H1 (cell line): ENCODE measurements around the gene SH3PXD2B. TPM values are rescaled to one million over a fixed set of nuclear protein-coding genes. Genes with fewer than 3 reads are reported as not detected.

Experiments used
- CTCF ChIA-PET: fragments of 300-600 bp; sonication (Branson Sonifier 250); formaldehyde crosslinking; loops from one replicate; lab custom pipeline; 2021; ENCODE audit not compliant: partially characterized antibody; lab: Charles Lee
- POLR2A ChIA-PET: fragments of 300-600 bp; sonication (Branson Sonifier 250); formaldehyde crosslinking; loops from one replicate; lab custom pipeline; 2021; ENCODE audit warnings: inconsistent platforms; ENCODE audit not compliant: partially characterized antibody; lab: Charles Lee
- DNase-seq, 2 experiments: peaks; one replicate each; pipeline versions ENCODE4 v3.0.0 to v3.0.0-alpha.2; 2010 to 2022; ENCODE audit warnings: low spot score in 2 of 2, low read depth in 1 of 2, mixed read lengths in 1 of 2
- FAIRE-seq: peaks from 2 replicates; lab custom pipeline; 2011; peaks lifted over from hg19 to GRCh38; lab: Jason Lieb, UNC
- H2AFZ ChIP-seq: 2 replicates; pipeline ENCODE4 v1.8.1; 2012; ENCODE audit warnings: low read length, inconsistent platforms
- H2AK5ac ChIP-seq: 2 replicates; pipeline ENCODE4 v1.6.1; 2013; ENCODE audit warnings: low read depth, low read length
- H2BK120ac ChIP-seq: replicated peaks from 2 replicates; pipeline ENCODE3; 2013; ENCODE audit warnings: low read depth, low read length, inconsistent platforms
- H2BK12ac ChIP-seq: 2 replicates; pipeline ENCODE4 v1.6.1; 2013; ENCODE audit warnings: low read depth, low read length
- H2BK15ac ChIP-seq: 2 replicates; pipeline ENCODE4 v1.6.1; 2013; ENCODE audit warnings: low read length
- H2BK20ac ChIP-seq: 2 replicates; pipeline ENCODE4 v1.6.1; 2013; ENCODE audit warnings: low read length
- H2BK5ac ChIP-seq: 2 replicates; pipeline ENCODE4 v1.6.1; 2013; ENCODE audit warnings: low read depth, low read length
- H3K14ac ChIP-seq: 2 replicates; pipeline ENCODE4 v1.6.1; 2013; ENCODE audit warnings: inconsistent platforms; ENCODE audit not compliant: insufficient read length
- H3K18ac ChIP-seq: 2 replicates; pipeline ENCODE4 v1.6.1; 2013; ENCODE audit warnings: low read length; ENCODE audit errors: extremely low read depth
- H3K23ac ChIP-seq: 2 replicates; pipeline ENCODE4 v1.6.1; 2013; ENCODE audit warnings: inconsistent platforms; ENCODE audit not compliant: insufficient read length
- H3K23me2 ChIP-seq: 2 replicates; pipeline ENCODE4 v1.6.1; 2013; ENCODE audit warnings: low read depth, low read length
- H3K27ac ChIP-seq: 2 replicates; pipeline ENCODE4 v1.6.1; 2011; ENCODE audit warnings: low read depth, low read length, inconsistent platforms
- H3K27me3 ChIP-seq, 4 experiments: replicated peaks in 1 of 4; 1 replicate in 1 of 4; 2 replicates in 3 of 4; pipeline versions ENCODE4 v1.6.1 to v1.8.1; 2011 to 2013; ENCODE audit warnings: low read length in 3 of 4, mild to moderate bottlenecking in 3 of 4, inconsistent platforms in 2 of 4, mixed read lengths in 2 of 4, moderate library complexity in 1 of 4; ENCODE audit not compliant: control insufficient read depth in 3 of 4, insufficient read depth in 3 of 4; ENCODE audit errors: extremely low read depth in 1 of 4
- H3K36me3 ChIP-seq, 4 experiments: 2 replicates each; pipeline versions ENCODE4 v1.6.1 to v1.8.1; 2011 to 2013; ENCODE audit warnings: mild to moderate bottlenecking in 4 of 4, low read length in 3 of 4, moderate library complexity in 2 of 4, control low read depth in 1 of 4, inconsistent platforms in 1 of 4; ENCODE audit not compliant: insufficient read depth in 4 of 4, control insufficient read depth in 2 of 4
- H3K4ac ChIP-seq: replicated peaks from 2 replicates; pipeline ENCODE3; 2013; ENCODE audit warnings: low read length, low read depth, mixed read lengths, inconsistent platforms; ENCODE audit not compliant: insufficient read length
- H3K4me1 ChIP-seq, 4 experiments: replicated peaks in 1 of 4; 1 replicate in 1 of 4; 2 replicates in 3 of 4; pipeline versions ENCODE4 v1.6.1 to v1.8.1; 2011 to 2013; ENCODE audit warnings: low read length in 3 of 4, inconsistent platforms in 2 of 4, mixed read lengths in 1 of 4; ENCODE audit not compliant: insufficient read depth in 4 of 4, control insufficient read depth in 3 of 4
- H3K4me2 ChIP-seq, 2 experiments: 2 replicates each; pipeline versions ENCODE4 v1.6.1 to v1.8.1; 2011 to 2013; ENCODE audit warnings: low read depth in 2 of 2, low read length in 2 of 2, control low read depth in 1 of 2, inconsistent platforms in 1 of 2, mild to moderate bottlenecking in 1 of 2; ENCODE audit not compliant: insufficient read depth in 1 of 2
- H3K4me3 ChIP-seq, 4 experiments: fragments of 200-600, 300-600 bp in 1 of 4; sonication (generic), shearing (Covaris generic), sonication (Bioruptor Twin) in 1 of 4; 2 replicates each; pipeline versions ENCODE4 v1.5.1 to v1.8.1; 2011 to 2016; ENCODE audit warnings: low read length in 4 of 4, low read depth in 3 of 4, control low read depth in 2 of 4, inconsistent platforms in 2 of 4, mild to moderate bottlenecking in 2 of 4, mixed read lengths in 1 of 4, moderate library complexity in 1 of 4; ENCODE audit not compliant: insufficient read depth in 2 of 4; ENCODE audit errors: extremely low read depth in 1 of 4
- H3K56ac ChIP-seq: replicated peaks from 2 replicates; pipeline ENCODE3; 2013; ENCODE audit warnings: low read depth, mild to moderate bottlenecking, mixed read lengths, low read length, inconsistent platforms; ENCODE audit not compliant: insufficient read length
- H3K79me1 ChIP-seq: 2 replicates; pipeline ENCODE4 v1.6.1; 2013; ENCODE audit warnings: low read depth, low read length, control low read depth
- H3K79me2 ChIP-seq, 2 experiments: 2 replicates each; pipeline versions ENCODE4 v1.6.1 to v1.8.1; 2012 to 2013; ENCODE audit warnings: low read length in 2 of 2, mild to moderate bottlenecking in 2 of 2, inconsistent platforms in 1 of 2; ENCODE audit not compliant: insufficient read depth in 2 of 2, control insufficient read depth in 1 of 2
- H3K9ac ChIP-seq, 4 experiments: replicated peaks in 1 of 4; 1 replicate in 1 of 4; 2 replicates in 3 of 4; pipeline versions ENCODE4 v1.6.1 to v1.8.1; 2011 to 2013; ENCODE audit warnings: low read depth in 3 of 4, low read length in 3 of 4, control low read depth in 2 of 4, mild to moderate bottlenecking in 2 of 4, moderate library complexity in 2 of 4, inconsistent platforms in 1 of 4; ENCODE audit errors: extremely low read depth in 1 of 4
- H3K9me3 ChIP-seq, 2 experiments: 2 replicates each; pipeline versions ENCODE4 v1.6.1 to v1.8.1; 2012 to 2013; ENCODE audit warnings: mild to moderate bottlenecking in 2 of 2, moderate library complexity in 2 of 2, control low read depth in 1 of 2, inconsistent platforms in 1 of 2, low read depth in 1 of 2, low read length in 1 of 2, mixed read lengths in 1 of 2; ENCODE audit not compliant: insufficient read depth in 2 of 2
- H4K20me1 ChIP-seq, 2 experiments: replicated peaks in 1 of 2; 2 replicates each; pipeline versions ENCODE3 to v1.8.1; 2011 to 2013; ENCODE audit warnings: inconsistent platforms in 2 of 2, low read length in 2 of 2, mild to moderate bottlenecking in 1 of 2; ENCODE audit not compliant: insufficient read depth in 2 of 2, control insufficient read depth in 1 of 2
- H4K5ac ChIP-seq: 2 replicates; pipeline ENCODE4 v1.6.1; 2013; ENCODE audit warnings: low read length, low read depth, mixed read lengths, inconsistent platforms; ENCODE audit not compliant: insufficient read length
- H4K8ac ChIP-seq: 2 replicates; pipeline ENCODE4 v1.8.0; 2013; ENCODE audit warnings: mild to moderate bottlenecking, moderate library complexity, low read length, inconsistent platforms; ENCODE audit not compliant: insufficient read depth; ENCODE audit errors: extremely low read depth
- H4K91ac ChIP-seq: replicated peaks from 2 replicates; pipeline ENCODE3; 2013; ENCODE audit warnings: low read length, mixed read lengths, inconsistent platforms; ENCODE audit not compliant: insufficient read length
- JUND ChIP-seq: IDR thresholded peaks from 2 replicates; pipeline ENCODE4 v1.6.1; 2011; ENCODE audit warnings: mild to moderate bottlenecking, improper control_type of control experiment, low read length
- KDM4A ChIP-seq: IDR thresholded peaks from one replicate; pipeline ENCODE4 v1.7.1; 2012; ENCODE audit warnings: low read depth, mild to moderate bottlenecking, moderate library complexity, low read length, inconsistent platforms; ENCODE audit not compliant: severe bottlenecking
- WGBS, 2 experiments: shearing (Covaris generic) in 1 of 2; methylation state at CpG; one replicate each; pipeline versions ENCODE4 v1.1.6 to v1.1.7; 2013 to 2015; ENCODE audit warnings: low lambda C conversion rate in 2 of 2, mixed read lengths in 2 of 2, inconsistent platforms in 1 of 2, low coverage in 1 of 2, missing lambda C conversion rate in 1 of 2; ENCODE audit not compliant: insufficient replicate concordance in 2 of 2, insufficient coverage in 1 of 2, insufficient read length in 1 of 2; ENCODE audit errors: extremely low coverage in 1 of 2, missing lambda C conversion rate in 1 of 2; 5-methylcytosine and 5-hydroxymethylcytosine counted together
- polyA plus RNA-seq, 7 experiments: library from polyadenylated mRNA; depleted of rRNA in 3 of 7; stranded (reverse) in 5 of 7; unstranded in 2 of 7; fragments of >200 nt in 5 of 7; fragments of 200-250 nt in 2 of 7; gene quantifications; 1 replicate in 5 of 7; 2 replicates in 1 of 7; 4 replicates in 1 of 7; pipeline versions ENCODE4 v1.2.1 to v1.2.3, GENCODE V29; 2011 to 2013; ENCODE audit warnings: missing spikeins in 2 of 7, mixed read lengths in 2 of 7
- total RNA-seq: library from RNA; stranded (reverse); fragmentation: NEBNext Ultra II Directional; extraction: Animal tissue kit (Norgen Biotek cat#: 25700); gene quantifications from 2 replicates; pipeline ENCODE4 v1.2.1, GENCODE V29; 2021

Gene SH3PXD2B
- total and polyA plus RNA-seq, 2 of the 8 experiments (the other 6 are each of a cell fraction or from before 2014, with no cell fraction given), result 32.9 to 72.9 TPM

GRCh38 chr5:172335721-172336120, 118.6 kb downstream of the SH3PXD2B start:
- no peaks in the 10 kb centered on the region; the same call in 1 of the 2 replicates for H3K23me2 ChIP-seq
- POLR2A ChIA-PET, result no interaction called here
- no peak for FAIRE-seq
- no peak for TF ChIP-seq JUND
- no peak for TF ChIP-seq KDM4A

More at GRCh38 chr5:172335721-172336120, 118.6 kb downstream of the SH3PXD2B start:
- Histone ChIP-seq H4K5ac (no peak overlapping the region), H2BK120ac (no peak overlapping the region), H3K14ac (no peak overlapping the region), H2BK5ac (no peak overlapping the region), H2AK5ac (no peak overlapping the region), H3K23ac (no peak overlapping the region), H3K27ac (no peak overlapping the region), H3K79me2 (no peaks in the 10 kb centered on the region), H3K4me3 (no peak overlapping the region), H2AFZ (no peak overlapping the region), H3K9ac (no peak overlapping the region), H3K18ac (no peak overlapping the region), H3K4me1 (no peaks in the 10 kb centered on the region), H4K91ac (no peak overlapping the region), H2BK12ac (no peak overlapping the region), H3K4me2 (no peak overlapping the region), H3K36me3 (peaks cover 0 to 9% (median 3%) of the 10 kb centered on the region in 4 experiments; a peak in 4 of 8 replicates), H2BK20ac (no peak overlapping the region), H3K79me1 (no peaks in the 10 kb centered on the region), H4K8ac (no peak overlapping the region), H3K56ac (no peak overlapping the region), H3K27me3 (no peaks in the 10 kb centered on the region), H2BK15ac (no peak overlapping the region), H4K20me1 (peaks cover 0 to 4% of the 10 kb centered on the region in 2 experiments), H3K4ac (no peak overlapping the region), H3K9me3 (no peaks in the 10 kb centered on the region)
- DNase-seq, result no peak
- 93% methylated on average over 4 of the region's 4 CpGs; no CpG with 5 or more reads in 1 of the 2 experiments for WGBS, 2 experiments
- CTCF ChIA-PET, result interaction anchor here (3.0 kb wide), 1 partner anchor 35 kb away, joined by 19 read pairs; no protein-coding TSS in a partner anchor
